ENCODE measurements around the gene RBMY1E.
"Not testable (repeated sequence)": the region's sequence is repeated elsewhere in the genome, so short reads cannot be mapped to it uniquely, and the experiment has no call there.

RBMY1E gene

GRCh38 chrY:21917932-21918331, at the start of gene RBMY1E:
Gene RBMY1E (minus strand): TSS chrY:21918032. CDS start chrY:21916054, 1,978 bp downstream.
- not testable (repeated sequence) for DNase-seq

- DNase-seq, result not testable (repeated sequence)
Observed at GRCh38 chrY:21894426-21894825, 23.4 kb downstream of the RBMY1E start, which contains the start of gene RBMY1D. Gene RBMY1D (minus strand): TSS chrY:21894526. CDS start chrY:21892513, 2,013 bp downstream.

- not testable (repeated sequence) for DNase-seq
Observed at GRCh38 chrY:21869407-21870076, 48.3 kb downstream of the RBMY1E start.
